Immature natural killer cell (primary cell): ENCODE measurements around the gene NKPD1. TPM values are rescaled to one million over a fixed set of nuclear protein-coding genes. Genes with fewer than 3 reads are reported as not detected.

ENCODE experiments used
- polyA plus RNA-seq, 3 donors: library from polyadenylated mRNA; unstranded; fragments of 300-500 nt; fragmentation: Illumina TruSeq; gene quantifications; one replicate each; pipeline ENCODE4 v1.2.3, GENCODE V29; 2021

NKPD1 gene
- polyA plus RNA-seq, 3 donors from 2014 or later = 0.18 to 0.43 TPM; not detected in 1

Other genes starting within 250 kb of the NKPD1 start
- under 1 TPM in 1 of 3 donors, not detected in 2; 0.47 TPM for gene APOC1, start 246.4 kb downstream of the NKPD1 start, polyA plus RNA-seq
- not detected for gene APOC4, start 218.7 kb downstream of the NKPD1 start, polyA plus RNA-seq
- gene APOC2, start 214.9 kb downstream of the NKPD1 start, polyA plus RNA-seq = 1 to 10 TPM in 1 of 3 donors, not detected in 2; 1.4 TPM
- 10 to 100 TPM; 20.8 to 33.1 (median 21.2) TPM for gene CLPTM1, start 205.6 kb downstream of the NKPD1 start, polyA plus RNA-seq
- gene RELB, start 159.5 kb downstream of the NKPD1 start, polyA plus RNA-seq = 10 to 100 TPM in 1 of 3 donors, 1 to 10 TPM in 2; 6.0 to 15.4 (median 7.1) TPM
- 1 to 10 TPM; 2.7 to 9.0 (median 2.9) TPM for gene CLASRP, start 121.9 kb downstream of the NKPD1 start, polyA plus RNA-seq
- gene ZNF296, start 84.5 kb downstream of the NKPD1 start, polyA plus RNA-seq = 10 to 100 TPM in 2 of 3 donors, 1 to 10 TPM in 1; 4.0 to 25.6 (median 12.4) TPM
- 100 to 1,000 TPM; 120 to 130 (median 123) TPM for gene GEMIN7, start 81.7 kb downstream of the NKPD1 start, polyA plus RNA-seq
- 1 to 10 TPM in 1 of 3 donors, under 1 TPM in 1, not detected in 1; 0.37 to 1.1 TPM for gene PPP1R37, start 67.8 kb downstream of the NKPD1 start, polyA plus RNA-seq
- 100 to 1,000 TPM; 132 to 193 (median 166) TPM for gene TRAPPC6A, start 17.3 kb upstream of the NKPD1 start, polyA plus RNA-seq
- gene BLOC1S3, start 17.8 kb upstream of the NKPD1 start, polyA plus RNA-seq = 10 to 100 TPM in 1 of 3 donors, 1 to 10 TPM in 2; 2.9 to 22.4 (median 8.5) TPM
- gene EXOC3L2, start 84.4 kb upstream of the NKPD1 start, polyA plus RNA-seq = not detected
- 1 to 10 TPM in 1 of 3 donors, not detected in 2; 1.6 TPM for gene MARK4, start 90.3 kb upstream of the NKPD1 start, polyA plus RNA-seq
- not detected for gene CKM, start 161.9 kb upstream of the NKPD1 start, polyA plus RNA-seq
- gene KLC3, start 179.8 kb upstream of the NKPD1 start, polyA plus RNA-seq = not detected
- gene ERCC2, start 209.6 kb upstream of the NKPD1 start, polyA plus RNA-seq = 1 to 10 TPM; 2.4 to 8.7 (median 3.1) TPM
- gene PPP1R13L, start 244.1 kb upstream of the NKPD1 start, polyA plus RNA-seq = under 1 TPM in 2 of 3 donors, not detected in 1; 0.08 to 0.84 TPM
- 1 to 10 TPM in 1 of 3 donors, under 1 TPM in 2; 0.43 to 2.3 (median 0.77) TPM for gene POLR1G, start 245.7 kb upstream of the NKPD1 start, polyA plus RNA-seq